ELR (cell line): ENCODE results near the gene ARHGAP6.
"Not testable (repeated sequence)": the region's sequence is repeated elsewhere in the genome, so short reads cannot be mapped to it uniquely, and the experiment has no call there.

Experiments used
- DNase-seq: peaks from one replicate; pipeline ENCODE4 v3.0.0-alpha.2; 2015; ENCODE audit warnings: low read depth

Gene ARHGAP6

GRCh38 chrX:11148401-11148800 is 517.3 kb downstream of the ARHGAP6 start:
- DNase-seq, result no peak

DNA sequence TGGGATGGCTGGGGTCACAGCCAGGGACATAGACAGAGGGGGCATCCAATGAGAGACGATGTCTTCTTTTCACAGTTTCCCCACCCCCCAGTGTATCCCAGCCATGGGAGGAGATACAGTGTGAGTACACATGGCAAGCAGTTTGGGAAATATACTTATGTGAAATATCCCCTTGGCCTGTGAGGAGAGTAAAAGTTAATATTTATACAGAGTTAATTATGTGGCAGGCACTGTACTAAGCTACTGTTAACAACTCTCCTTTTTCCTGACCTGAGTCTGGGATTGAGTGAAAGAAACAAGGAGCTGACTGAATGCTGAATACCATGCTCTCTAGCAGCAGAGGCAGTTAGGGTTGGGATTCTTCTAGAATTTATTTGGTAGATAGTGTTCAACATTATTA is 519.3 kb downstream of the ARHGAP6 start:
- DNase-seq, result no peak

DNA sequence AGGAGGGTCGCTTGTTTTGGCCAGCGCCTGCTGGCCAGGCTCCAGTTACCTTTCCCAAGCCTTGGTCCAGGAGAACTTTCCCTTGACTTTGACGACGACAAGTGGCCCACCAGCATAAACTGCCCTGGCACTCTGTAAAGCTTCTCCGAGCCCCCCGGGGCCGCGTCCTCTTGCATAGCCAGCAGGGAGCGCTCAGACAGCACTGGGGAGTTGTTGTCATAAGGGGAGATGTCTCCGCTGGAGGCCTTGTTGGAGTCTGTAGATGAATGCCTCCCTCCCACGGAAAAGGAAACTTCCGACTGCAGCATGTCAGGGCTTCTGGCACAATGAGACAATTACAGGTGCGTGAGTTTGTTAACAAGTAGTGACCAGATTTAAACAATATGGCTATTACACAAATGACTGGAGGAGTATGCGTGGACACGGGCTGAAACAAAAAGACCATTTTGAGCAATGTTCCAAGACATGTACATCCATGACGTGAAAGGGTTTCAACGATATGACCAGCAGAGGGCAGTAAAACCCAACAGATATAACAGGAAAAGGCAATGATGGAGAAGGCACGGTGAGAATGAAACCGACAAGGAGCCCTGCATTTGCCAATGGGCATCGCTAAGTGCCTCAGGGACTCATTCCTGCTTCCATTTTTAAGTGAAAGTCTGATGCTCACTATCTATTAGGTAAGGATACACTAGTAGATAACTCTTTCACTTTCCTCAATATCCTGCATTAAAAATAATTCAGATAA is 521.6 kb downstream of the ARHGAP6 start:
- DNase-seq, result peak; percentile 81

DNA sequence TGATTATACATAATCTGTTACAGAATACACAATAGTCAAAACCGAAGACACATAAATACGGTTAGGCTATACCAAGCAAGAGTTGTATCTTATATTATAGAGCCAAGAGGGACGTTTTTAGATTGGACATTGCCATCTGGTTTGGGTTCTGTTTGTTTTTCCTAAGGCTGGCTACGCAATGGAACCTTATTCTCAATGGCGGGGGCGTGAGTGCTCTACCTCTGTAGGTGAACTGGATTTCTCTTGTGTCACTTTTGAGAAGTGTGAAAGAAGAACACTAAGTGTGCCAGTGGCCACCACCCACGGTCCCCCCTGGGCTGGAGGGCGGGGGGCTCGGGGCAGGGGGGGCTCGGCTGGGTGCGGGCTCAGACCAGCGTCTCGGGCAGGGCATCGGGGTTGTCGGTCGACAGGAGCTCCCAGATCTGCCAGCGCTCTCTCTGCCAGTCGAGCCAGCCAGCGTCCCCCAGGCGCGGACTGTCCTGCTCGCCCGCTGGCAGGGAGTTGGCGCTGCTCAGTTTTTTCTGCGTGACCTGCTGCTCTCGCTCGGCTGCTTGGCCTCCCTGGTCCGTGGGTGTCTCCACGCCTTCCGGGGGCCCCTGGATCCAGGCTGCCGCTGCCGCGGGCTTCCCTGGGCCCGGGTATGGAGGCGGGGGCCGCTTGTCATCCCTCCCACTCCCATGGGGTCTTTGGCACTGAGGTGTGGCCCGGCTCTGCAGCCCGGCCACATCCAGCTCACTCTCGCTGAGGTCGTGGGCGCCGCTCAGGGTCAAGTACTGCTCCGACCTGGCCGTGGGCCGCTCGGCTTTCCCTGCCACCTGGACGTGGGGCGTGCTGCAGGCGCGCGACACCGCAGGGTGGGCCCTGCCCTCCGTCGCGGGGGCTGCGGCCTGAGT is 527.0 kb downstream of the ARHGAP6 start:
- DNase-seq, result no peak

GRCh38 chrX:11137543-11138139 is 528.1 kb downstream of the ARHGAP6 start:
- DNase-seq, result peak; percentile 53

GRCh38 chrX:11135564-11136185 is 530.0 kb downstream of the ARHGAP6 start:
- no peak for DNase-seq

- no peak for DNase-seq
Observed at GRCh38 chrX:11131146-11131545, 534.6 kb downstream of the ARHGAP6 start.

DNA sequence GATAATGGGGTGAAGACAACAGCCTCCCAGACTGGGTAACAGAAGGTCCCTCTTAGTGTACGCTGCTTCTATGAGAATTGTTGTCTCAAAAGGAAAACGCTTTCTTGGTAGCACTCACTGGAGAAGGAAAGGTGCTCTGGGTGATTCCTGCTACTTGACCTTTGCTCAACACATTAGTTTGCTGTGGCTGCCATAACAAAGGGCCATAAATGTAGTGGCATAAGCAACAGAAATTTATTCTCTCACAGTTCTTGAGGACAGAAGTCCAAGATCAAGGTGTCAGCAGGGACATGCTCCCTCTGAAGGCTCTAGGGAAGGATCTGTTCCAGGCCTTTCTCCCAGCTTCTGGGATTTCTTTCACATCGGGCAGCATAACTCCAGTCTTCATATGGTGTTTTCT is 535.6 kb downstream of the ARHGAP6 start:
- no peak for DNase-seq

DNA sequence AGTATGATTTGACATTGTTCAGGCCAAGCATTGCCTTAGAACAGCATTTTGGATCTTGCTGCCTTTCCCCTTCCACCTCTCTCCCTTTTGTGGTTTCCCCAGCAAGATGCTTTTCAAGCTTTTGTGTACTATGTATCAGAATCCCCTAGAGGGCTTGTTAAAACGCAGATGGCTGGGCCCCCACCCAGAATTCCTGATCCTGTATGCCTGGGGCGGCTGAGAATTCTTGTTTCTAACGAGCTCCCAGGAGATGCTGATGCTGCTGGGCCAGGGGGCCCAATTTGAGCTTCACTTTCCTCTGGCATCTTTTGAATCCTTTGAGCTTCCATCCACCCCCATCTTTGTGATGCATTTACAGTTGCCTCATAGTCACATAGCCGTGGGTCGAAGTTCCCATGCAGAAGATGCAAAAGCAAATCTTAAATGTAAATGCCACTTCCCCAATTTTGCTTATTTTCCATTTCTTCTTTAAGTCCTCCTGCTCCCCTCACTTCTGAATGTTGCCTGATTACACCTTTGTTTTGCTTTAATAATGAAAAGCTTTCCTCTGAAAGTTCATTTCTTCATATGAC is 536.1 kb downstream of the ARHGAP6 start:
- DNase-seq, result no peak

DNA sequence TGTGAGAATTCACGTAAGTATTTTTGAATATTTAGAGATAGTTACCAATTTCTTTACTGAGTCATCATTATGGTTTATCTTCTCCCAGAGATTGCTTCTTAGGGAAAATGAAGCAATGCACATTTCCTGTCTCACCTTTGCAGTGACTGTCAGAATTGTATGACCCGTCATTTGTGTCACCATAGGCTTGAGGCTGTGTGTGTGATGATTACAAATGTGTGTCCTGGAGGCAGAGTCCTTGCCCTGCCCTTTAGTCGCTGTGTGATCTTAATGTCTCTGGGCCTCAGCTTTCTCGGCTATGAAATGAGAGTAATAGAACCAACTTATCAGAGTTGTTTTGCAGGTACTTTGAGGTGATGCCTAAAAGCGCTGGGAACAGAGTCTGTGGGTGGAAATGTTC is 540.7 kb downstream of the ARHGAP6 start:
- DNase-seq, result no peak

DNA sequence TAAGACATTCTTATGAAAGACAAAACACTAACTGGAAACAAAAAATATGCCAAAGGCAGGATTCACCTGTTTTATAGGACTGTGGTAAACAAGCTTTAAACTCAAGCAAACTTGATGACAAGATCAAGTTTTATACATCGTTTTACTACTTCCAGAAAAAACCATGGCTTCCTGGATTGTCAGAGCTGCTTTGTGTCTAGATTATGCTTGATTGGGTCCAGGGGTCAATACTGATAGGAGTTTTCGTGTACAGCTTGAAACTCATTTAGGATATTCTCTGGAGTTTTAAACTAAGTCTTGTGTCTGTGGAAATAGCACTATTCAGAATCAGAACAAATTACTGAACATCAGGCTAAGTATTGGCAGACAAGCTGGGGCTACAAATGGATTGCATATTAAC is 541.6 kb downstream of the ARHGAP6 start:
- no peak for DNase-seq

DNA sequence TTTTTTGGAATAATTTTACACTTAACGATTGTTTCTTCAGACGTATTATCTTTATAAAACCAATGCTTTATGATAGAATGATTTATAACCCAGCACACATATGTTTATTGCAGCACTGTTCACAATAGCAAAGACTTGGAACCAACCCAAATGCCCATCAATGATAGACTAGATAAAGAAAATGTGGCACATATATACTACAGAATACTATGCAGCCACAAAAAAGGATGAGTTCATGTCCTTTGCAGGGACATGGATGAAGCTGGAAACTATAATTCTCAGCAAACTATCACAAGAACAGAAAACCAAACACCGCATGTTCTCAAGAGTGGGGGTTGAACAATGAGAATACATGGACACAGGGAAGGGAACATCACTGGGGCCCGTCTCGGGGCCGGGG is 542.6 kb downstream of the ARHGAP6 start:
- not testable (repeated sequence) for DNase-seq

GRCh38 chrX:11119313-11119943 is 546.3 kb downstream of the ARHGAP6 start:
- no peak for DNase-seq

DNA sequence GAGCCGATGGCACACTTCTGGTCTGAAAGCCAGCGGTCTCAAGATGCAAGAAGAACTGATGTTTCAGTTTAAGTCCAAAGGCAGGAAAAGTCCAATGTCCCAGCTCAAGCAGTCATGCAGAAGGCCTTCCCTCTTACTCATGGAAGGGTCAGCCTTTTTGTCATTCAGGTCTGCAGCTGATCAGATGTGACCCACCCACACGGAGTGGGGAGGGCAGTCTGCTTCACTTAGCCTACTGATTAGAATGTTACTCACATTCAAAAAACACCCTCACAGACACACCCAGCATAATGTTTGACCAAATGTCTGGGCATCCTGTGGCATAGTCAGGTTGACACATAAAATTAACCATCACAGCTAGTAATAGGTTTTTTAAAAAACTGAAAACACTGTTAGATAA is 548.0 kb downstream of the ARHGAP6 start:
- peak; percentile 46 for DNase-seq

DNA sequence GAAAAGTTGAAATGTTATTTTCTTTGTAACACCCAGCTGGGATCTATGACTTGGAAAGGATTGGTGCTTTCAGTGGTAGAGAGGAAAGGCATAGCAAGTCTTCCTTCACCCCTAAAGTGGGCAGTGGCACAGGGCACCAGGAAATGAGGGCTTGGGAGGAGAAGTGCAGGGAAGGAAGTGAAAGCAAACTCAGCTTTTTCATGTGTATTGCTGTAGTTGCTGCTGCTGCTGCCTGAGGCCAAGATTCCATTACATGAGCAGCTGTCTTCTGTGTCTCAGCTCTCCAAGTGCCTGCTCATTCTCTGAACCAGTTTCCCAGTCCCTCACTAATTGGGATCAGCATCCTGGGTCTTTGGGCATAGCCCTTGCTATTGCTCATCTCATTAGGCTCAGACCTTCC is 552.0 kb downstream of the ARHGAP6 start:
- peak; percentile 23 for DNase-seq

DNA sequence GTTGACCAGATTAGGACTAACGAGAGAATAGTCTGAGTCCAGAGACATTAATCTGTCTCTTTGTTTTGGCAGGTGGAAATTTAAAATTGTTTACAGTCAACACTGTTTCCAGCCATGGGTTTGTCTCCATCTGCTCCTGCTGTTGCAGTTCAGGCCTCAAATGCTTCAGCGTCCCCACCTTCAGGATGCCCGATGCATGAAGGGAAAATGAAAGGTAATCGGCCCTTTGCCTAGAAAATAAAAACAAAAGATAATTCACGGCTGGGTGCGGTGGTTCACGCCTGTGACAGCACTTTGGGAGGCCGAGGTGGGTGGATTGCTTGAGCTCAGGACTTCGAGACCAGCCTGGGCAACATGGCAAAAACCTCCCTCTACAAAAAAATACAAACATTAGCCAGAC is 553.8 kb downstream of the ARHGAP6 start:
- DNase-seq, result no peak

GRCh38 chrX:11111037-11111851 is 554.5 kb downstream of the ARHGAP6 start, which contains the start of gene HCCS:
Gene HCCS, plus strand, starts transcription at chrX:11111332. Its CDS starts 729 bp downstream, at chrX:11112061.
- peak; percentile 89 for DNase-seq

GRCh38 chrX:11109968-11110367 is 555.8 kb downstream of the ARHGAP6 start:
- DNase-seq, result no peak

DNA sequence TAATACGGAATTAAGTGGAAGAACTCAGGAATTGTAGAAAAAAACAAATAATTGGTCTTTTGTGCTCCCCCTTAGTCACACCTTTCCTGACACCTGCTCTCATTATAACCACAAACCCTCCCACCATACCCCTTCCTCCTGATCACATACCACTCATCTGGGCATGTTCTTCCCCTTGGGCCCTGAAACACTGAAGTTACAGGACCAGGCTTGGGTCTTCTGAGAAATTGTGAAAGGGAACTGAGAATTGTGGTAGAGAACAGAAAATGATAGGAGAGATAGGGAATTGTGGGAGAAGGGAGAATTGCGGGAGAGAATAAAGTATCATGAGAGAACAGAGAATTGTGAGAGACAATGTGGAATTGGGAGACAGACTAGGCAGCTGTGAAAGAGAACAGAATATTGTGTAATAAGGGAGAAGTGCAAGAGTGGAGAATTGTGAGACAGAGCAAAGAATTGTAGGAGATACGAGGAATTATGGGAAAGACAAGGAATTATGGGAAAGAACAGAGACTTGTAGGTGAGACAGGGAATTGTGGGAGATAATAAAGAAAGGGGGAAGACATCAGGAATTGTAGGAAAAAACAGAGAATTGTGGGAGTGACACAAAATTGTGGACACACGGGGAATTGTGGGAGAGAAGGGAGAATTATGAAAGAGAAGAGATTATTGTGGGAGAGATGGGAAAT is 557.3 kb downstream of the ARHGAP6 start:
- no peak for DNase-seq

DNA sequence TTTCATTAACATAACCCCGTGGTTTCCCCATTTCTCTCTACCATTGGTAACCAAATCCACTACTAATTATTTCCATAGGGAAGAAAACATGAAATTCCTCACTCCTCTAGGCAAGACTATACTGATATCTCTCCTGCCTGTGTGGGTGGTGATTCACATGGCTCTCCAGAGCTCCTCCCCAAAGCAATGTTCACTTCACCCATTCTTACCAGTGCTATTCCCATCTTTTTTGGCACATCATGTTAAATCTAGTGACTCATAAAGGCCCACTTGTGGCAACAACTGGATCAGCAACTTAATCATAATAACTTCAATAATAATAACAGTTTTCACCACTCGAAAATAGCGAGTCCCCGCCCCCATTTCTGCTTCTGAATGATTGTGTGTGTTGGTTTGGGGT is 560.6 kb downstream of the ARHGAP6 start:
- DNase-seq, result peak; percentile 65
